ENCODE data around the gene ANGEL2. TPM values are rescaled to one million over a fixed set of nuclear protein-coding genes. Genes with fewer than 3 reads are reported as not detected.

ANGEL2 gene
- total and polyA plus RNA-seq, 2 of the 13 experiments (the other 11 are each of a cell fraction or from before 2014, with no cell fraction given), result 12.3 to 25.4 TPM

GRCh38 chr1:213051127-213051880, 35.6 kb upstream of the ANGEL2 start, which contains the start of gene RPS6KC1 (continued):
- TF ChIP-seq DZIP1 (CRISPR knock-in tag; IDR thresholded peaks at IDR 0.05) (no peak), EP300 (IDR thresholded peaks at IDR 0.05; ENCODE audit: low read depth in 2 of 2, low read length in 2 of 2) (0 out of 4 replicates have a peak, but pooled peaks of 1 of the 2 experiments have one; percentile 7), EP300 (CRISPR knock-in tag; IDR thresholded peaks at IDR 0.05; ENCODE audit: borderline replicate concordance) (no peak), ZNF251 (CRISPR knock-in tag; IDR thresholded peaks at IDR 0.05) (no peak), ZNF431 (CRISPR knock-in tag; IDR thresholded peaks at IDR 0.05; ENCODE audit: borderline replicate concordance, low read depth) (no peak), HIVEP1 (CRISPR knock-in tag; IDR thresholded peaks at IDR 0.05) (0 out of 2 replicates have a peak, but pooled peaks have one; percentile 29), ZNF616 (CRISPR knock-in tag; IDR thresholded peaks at IDR 0.05; ENCODE audit: low read depth) (peak; percentile 70; the same call in 1 of the 2 replicates), DR1 (CRISPR knock-in tag; IDR thresholded peaks at IDR 0.05) (peak; percentile 43), ZNF777 (CRISPR knock-in tag; IDR thresholded peaks at IDR 0.05) (no peak), PTBP1 (IDR thresholded peaks at IDR 0.05; ENCODE audit: low read depth, low read length, poor library complexity, severe bottlenecking) (no peak), ASH2L (IDR thresholded peaks at IDR 0.05; ENCODE audit: insufficient read length, low read depth, low read length) (peak; percentile 92), ZNF546 (CRISPR knock-in tag; conservative IDR thresholded peaks at IDR 0.05) (no peak), NCOA1 (CRISPR knock-in tag; IDR thresholded peaks at IDR 0.05) (no peak), ZNF34 (CRISPR knock-in tag; IDR thresholded peaks at IDR 0.05; ENCODE audit: borderline replicate concordance) (0 out of 2 replicates have a peak, but pooled peaks have one; percentile 52), POLR2AphosphoS2 (IDR thresholded peaks at IDR 0.05; ENCODE audit: low read depth, low read length) (no peak), GATAD1 (CRISPR knock-in tag; IDR thresholded peaks at IDR 0.05) (peak; percentile 83), MTF2 (CRISPR knock-in tag; IDR thresholded peaks at IDR 0.05; ENCODE audit: borderline replicate concordance) (no peak), KAT8 (CRISPR knock-in tag; IDR thresholded peaks at IDR 0.05) (peak; percentile 97), FLYWCH1 (CRISPR knock-in tag; IDR thresholded peaks at IDR 0.05) (no peak), KAT2B (IDR thresholded peaks at IDR 0.05; ENCODE audit: borderline replicate concordance, low read depth, low read length) (no peak), ISX (CRISPR knock-in tag; conservative IDR thresholded peaks at IDR 0.05) (no peak), ZNF44 (CRISPR knock-in tag; IDR thresholded peaks at IDR 0.05) (0 out of 2 replicates have a peak, but pooled peaks have one; percentile 56), ZNF263 (CRISPR knock-in tag; IDR thresholded peaks at IDR 0.05) (no peak), ZFP36L1 (CRISPR knock-in tag; IDR thresholded peaks at IDR 0.05) (peak; percentile 49; the same call in 1 of the 2 replicates)
- TF ChIP-seq, protein P1, sequence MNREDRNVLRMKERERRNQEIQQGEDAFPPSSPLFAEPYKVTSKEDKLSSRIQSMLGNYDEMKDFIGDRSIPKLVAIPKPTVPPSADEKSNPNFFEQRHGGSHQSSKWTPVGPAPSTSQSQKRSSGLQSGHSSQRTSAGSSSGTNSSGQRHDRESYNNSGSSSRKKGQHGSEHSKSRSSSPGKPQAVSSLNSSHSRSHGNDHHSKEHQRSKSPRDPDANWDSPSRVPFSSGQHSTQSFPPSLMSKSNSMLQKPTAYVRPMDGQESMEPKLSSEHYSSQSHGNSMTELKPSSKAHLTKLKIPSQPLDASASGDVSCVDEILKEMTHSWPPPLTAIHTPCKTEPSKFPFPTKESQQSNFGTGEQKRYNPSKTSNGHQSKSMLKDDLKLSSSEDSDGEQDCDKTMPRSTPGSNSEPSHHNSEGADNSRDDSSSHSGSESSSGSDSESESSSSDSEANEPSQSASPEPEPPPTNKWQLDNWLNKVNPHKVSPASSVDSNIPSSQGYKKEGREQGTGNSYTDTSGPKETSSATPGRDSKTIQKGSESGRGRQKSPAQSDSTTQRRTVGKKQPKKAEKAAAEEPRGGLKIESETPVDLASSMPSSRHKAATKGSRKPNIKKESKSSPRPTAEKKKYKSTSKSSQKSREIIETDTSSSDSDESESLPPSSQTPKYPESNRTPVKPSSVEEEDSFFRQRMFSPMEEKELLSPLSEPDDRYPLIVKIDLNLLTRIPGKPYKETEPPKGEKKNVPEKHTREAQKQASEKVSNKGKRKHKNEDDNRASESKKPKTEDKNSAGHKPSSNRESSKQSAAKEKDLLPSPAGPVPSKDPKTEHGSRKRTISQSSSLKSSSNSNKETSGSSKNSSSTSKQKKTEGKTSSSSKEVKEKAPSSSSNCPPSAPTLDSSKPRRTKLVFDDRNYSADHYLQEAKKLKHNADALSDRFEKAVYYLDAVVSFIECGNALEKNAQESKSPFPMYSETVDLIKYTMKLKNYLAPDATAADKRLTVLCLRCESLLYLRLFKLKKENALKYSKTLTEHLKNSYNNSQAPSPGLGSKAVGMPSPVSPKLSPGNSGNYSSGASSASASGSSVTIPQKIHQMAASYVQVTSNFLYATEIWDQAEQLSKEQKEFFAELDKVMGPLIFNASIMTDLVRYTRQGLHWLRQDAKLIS (CRISPR knock-in tag; IDR thresholded peaks at IDR 0.05), result no peak

Data from HepG2 (cell line).